Measurements from ENCODE around the gene VWA1. TPM values are rescaled to one million over a fixed set of nuclear protein-coding genes. Genes with fewer than 3 reads are reported as not detected.

Gene VWA1
- total and polyA plus RNA-seq, 4 donors, result 18.3 to 81.3 (median 32.2) TPM

GRCh38 chr1:1388078-1388472 lies 47.4 kb upstream of the VWA1 start:
- peaks cover 36 to 73% (median 57%) of the 10 kb centered on the region in 4 donors for H3K36me3 ChIP-seq (ENCODE audit: control insufficient read depth in 4 of 4, insufficient read depth in 3 of 4, low read depth in 1 of 4, low read length in 3 of 4)
- no peak overlapping the region for H3K4me3 ChIP-seq (ENCODE audit: low read depth in 1 of 3, low read length in 3 of 3)
- WGBS, result 97% methylated on average over 16 of the region's 16 CpGs
- H3K4me1 ChIP-seq (ENCODE audit: control insufficient read depth in 4 of 4, insufficient read depth in 4 of 4, low read length in 3 of 4), result peaks cover 0 to 10% (median 6%) of the 10 kb centered on the region in 4 donors
- no peaks in the 10 kb centered on the region for H3K27me3 ChIP-seq (ENCODE audit: control insufficient read depth in 4 of 4, insufficient read depth in 4 of 4, low read length in 3 of 4)
- H3K9ac ChIP-seq (ENCODE audit: low read depth in 1 of 2, low read length in 2 of 2), result no peak overlapping the region
- DNase-seq (ENCODE audit: low spot score), result no peak
- H3K9me3 ChIP-seq (ENCODE audit: control insufficient read depth in 4 of 4, low read length in 3 of 4), result no peaks in the 10 kb centered on the region
- TF ChIP-seq RXRA (IDR thresholded peaks at IDR 0.05) (no peak), EGR1 (IDR thresholded peaks at IDR 0.05; ENCODE audit: low read depth in 2 of 2) (no peak), SP1 (IDR thresholded peaks at IDR 0.05) (no peak), ZBTB33 (IDR thresholded peaks at IDR 0.05) (no peak), NR2F2 (IDR thresholded peaks at IDR 0.05) (no peak), ATF3 (IDR thresholded peaks at IDR 0.05) (no peak), TAF1 (conservative IDR thresholded peaks at IDR 0.05) (no peak), CTCF (IDR thresholded peaks at IDR 0.05; ENCODE audit: low read depth, low read length, missing input control) (no peak), REST (IDR thresholded peaks at IDR 0.05) (no peak)
- H3K27ac ChIP-seq (ENCODE audit: low read depth in 1 of 2, low read length in 2 of 2), result no peak overlapping the region

- DNase-seq (ENCODE audit: low spot score), result no peak
- no peak overlapping the region for H3K27ac ChIP-seq (ENCODE audit: low read depth in 1 of 2, low read length in 2 of 2)
Observed at GRCh38 chr1:1390675-1391074, 44.8 kb upstream of the VWA1 start.

More at GRCh38 chr1:1390675-1391074, 44.8 kb upstream of the VWA1 start:
- 89% methylated on average over 12 of the region's 12 CpGs for WGBS
- Histone ChIP-seq H3K27me3 (ENCODE audit: control insufficient read depth in 4 of 4, insufficient read depth in 4 of 4, low read length in 3 of 4) (no peaks in the 10 kb centered on the region), H3K4me3 (ENCODE audit: low read depth in 1 of 3, low read length in 3 of 3) (no peak overlapping the region), H3K9ac (ENCODE audit: low read depth in 1 of 2, low read length in 2 of 2) (no peak overlapping the region), H3K36me3 (ENCODE audit: control insufficient read depth in 4 of 4, insufficient read depth in 3 of 4, low read depth in 1 of 4, low read length in 3 of 4) (peaks cover 47 to 94% (median 76%) of the 10 kb centered on the region in 4 donors), H3K4me1 (ENCODE audit: control insufficient read depth in 4 of 4, insufficient read depth in 4 of 4, low read length in 3 of 4) (no peaks in the 10 kb centered on the region), H3K9me3 (ENCODE audit: control insufficient read depth in 4 of 4, low read length in 3 of 4) (no peaks in the 10 kb centered on the region)
- TF ChIP-seq YY1 (IDR thresholded peaks at IDR 0.05), result no peak
- TF ChIP-seq ATF3 (IDR thresholded peaks at IDR 0.05), result no peak
- no peak for TF ChIP-seq TAF1 (conservative IDR thresholded peaks at IDR 0.05)
- no peak for TF ChIP-seq ZBTB33 (IDR thresholded peaks at IDR 0.05)
- TF ChIP-seq GABPA (IDR thresholded peaks at IDR 0.05 in 1 of 2, conservative IDR thresholded peaks at IDR 0.05 in 1 of 2), result no peak
- TF ChIP-seq HNF4A (conservative IDR thresholded peaks at IDR 0.05), result no peak

All from liver (tissue), 9 donors.